NK-92 (cell line): ENCODE results near the gene GNRH2.
"Not testable (repeated sequence)": the region's sequence is repeated elsewhere in the genome, so short reads cannot be mapped to it uniquely, and the experiment has no call there.

Experiments used
- DNase-seq: peaks from one replicate; lab custom pipeline; 2025; ENCODE audit not compliant: unreplicated experiment; lab: John Stamatoyannopoulos, UW

GNRH2 gene

GRCh38 chr20:3043322-3043721, at the start of gene GNRH2:
Gene GNRH2, plus strand, starts transcription at chr20:3043622. Its CDS starts 793 bp downstream, at chr20:3044415.
- DNase-seq, result no peak

GRCh38 chr20:2995796-2996195, 47.6 kb upstream of the GNRH2 start:
- DNase-seq, result no peak

GRCh38 chr20:2998728-2999127, 44.7 kb upstream of the GNRH2 start:
- no peak for DNase-seq

- DNase-seq, result no peak
Measured at GRCh38 chr20:3000852-3001523, 42.4 kb upstream of the GNRH2 start.

GRCh38 chr20:3003416-3003815, 40.0 kb upstream of the GNRH2 start:
- no peak for DNase-seq

GRCh38 chr20:3010985-3011723, 32.3 kb upstream of the GNRH2 start:
- DNase-seq, result no peak

- no peak for DNase-seq
Measured at GRCh38 chr20:3011752-3012151, 31.7 kb upstream of the GNRH2 start.

GRCh38 chr20:3013771-3014170, 29.7 kb upstream of the GNRH2 start:
- DNase-seq, result no peak

- DNase-seq, result no peak
Measured at GRCh38 chr20:3014179-3014578, 29.2 kb upstream of the GNRH2 start.

- no peak for DNase-seq
Measured at GRCh38 chr20:3014662-3015061, 28.8 kb upstream of the GNRH2 start.

GRCh38 chr20:3015302-3015701, 28.1 kb upstream of the GNRH2 start:
- DNase-seq, result not testable (repeated sequence)

- no peak for DNase-seq
Measured at GRCh38 chr20:3021327-3021726, 22.1 kb upstream of the GNRH2 start.

- DNase-seq, result no peak
Measured at GRCh38 chr20:3021777-3022176, 21.6 kb upstream of the GNRH2 start.

GRCh38 chr20:3022559-3023490, 20.6 kb upstream of the GNRH2 start:
- DNase-seq, result not testable (repeated sequence)

- no peak for DNase-seq
Measured at GRCh38 chr20:3027987-3028386, 15.4 kb upstream of the GNRH2 start.

GRCh38 chr20:3031524-3032147, 11.8 kb upstream of the GNRH2 start:
- no peak for DNase-seq

- DNase-seq, result no peak
Measured at GRCh38 chr20:3032624-3033023, 10.8 kb upstream of the GNRH2 start.

- DNase-seq, result no peak
Measured at GRCh38 chr20:3037654-3038053, 5.8 kb upstream of the GNRH2 start.

- no peak for DNase-seq
Measured at GRCh38 chr20:3038454-3038853, 5.0 kb upstream of the GNRH2 start.

GRCh38 chr20:3039426-3039825, 4.0 kb upstream of the GNRH2 start:
- DNase-seq, result no peak

GRCh38 chr20:3040086-3040485, 3.3 kb upstream of the GNRH2 start:
- no peak for DNase-seq
